ENCODE results near the gene VPS36. TPM values are rescaled to one million over a fixed set of nuclear protein-coding genes. Genes with fewer than 3 reads are reported as not detected.

VPS36 gene
- total RNA-seq, 2 experiments from 2014 or later: 30.6 to 35.9 TPM

DNA sequence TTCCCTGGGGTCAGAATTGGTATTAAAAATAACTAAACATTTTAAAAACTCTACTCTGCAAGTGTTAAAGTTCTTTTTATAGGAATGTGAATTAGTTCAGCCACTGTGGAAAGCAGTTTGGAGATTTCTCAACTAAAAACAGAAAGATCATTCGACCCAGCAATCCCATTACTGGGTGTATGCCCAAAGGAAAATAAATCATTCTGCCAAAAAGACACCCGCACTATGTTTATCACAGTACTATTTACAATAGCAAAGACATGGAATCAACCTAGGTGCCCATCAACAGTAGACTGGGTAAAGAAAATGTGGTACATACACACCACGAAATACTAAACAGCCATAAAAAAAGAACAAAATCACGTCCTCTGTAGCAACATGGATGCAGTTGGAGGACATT lies 43.8 kb downstream of the VPS36 start:
- no peaks in the 10 kb centered on the region for H4K20me1 ChIP-seq (ENCODE audit: insufficient read depth, low read length)
- no peak overlapping the region for H2AFZ ChIP-seq (ENCODE audit: low read length)
- CTCF ChIA-PET (ENCODE audit: unreplicated experiment): no interaction called here
- no peak overlapping the region for H3K4me2 ChIP-seq (ENCODE audit: low read length)
- H3K36me3 ChIP-seq (ENCODE audit: insufficient read depth, low read length): no peaks in the 10 kb centered on the region
- no peak for DNase-seq (ENCODE audit: low spot score)
- TF ChIP-seq, protein P1, sequence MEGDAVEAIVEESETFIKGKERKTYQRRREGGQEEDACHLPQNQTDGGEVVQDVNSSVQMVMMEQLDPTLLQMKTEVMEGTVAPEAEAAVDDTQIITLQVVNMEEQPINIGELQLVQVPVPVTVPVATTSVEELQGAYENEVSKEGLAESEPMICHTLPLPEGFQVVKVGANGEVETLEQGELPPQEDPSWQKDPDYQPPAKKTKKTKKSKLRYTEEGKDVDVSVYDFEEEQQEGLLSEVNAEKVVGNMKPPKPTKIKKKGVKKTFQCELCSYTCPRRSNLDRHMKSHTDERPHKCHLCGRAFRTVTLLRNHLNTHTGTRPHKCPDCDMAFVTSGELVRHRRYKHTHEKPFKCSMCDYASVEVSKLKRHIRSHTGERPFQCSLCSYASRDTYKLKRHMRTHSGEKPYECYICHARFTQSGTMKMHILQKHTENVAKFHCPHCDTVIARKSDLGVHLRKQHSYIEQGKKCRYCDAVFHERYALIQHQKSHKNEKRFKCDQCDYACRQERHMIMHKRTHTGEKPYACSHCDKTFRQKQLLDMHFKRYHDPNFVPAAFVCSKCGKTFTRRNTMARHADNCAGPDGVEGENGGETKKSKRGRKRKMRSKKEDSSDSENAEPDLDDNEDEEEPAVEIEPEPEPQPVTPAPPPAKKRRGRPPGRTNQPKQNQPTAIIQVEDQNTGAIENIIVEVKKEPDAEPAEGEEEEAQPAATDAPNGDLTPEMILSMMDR (conservative IDR thresholded peaks at IDR 0.05; ENCODE audit: low read length): no peak
- no peak for TF ChIP-seq EZH2phosphoT487 (IDR thresholded peaks at IDR 0.05; ENCODE audit: borderline replicate concordance, low read depth, low read length)
- no peaks in the 10 kb centered on the region for H3K79me2 ChIP-seq (ENCODE audit: insufficient read depth, low read depth, low read length)
- POLR2A ChIA-PET: interaction anchor here (0.6 kb wide), 1 partner anchor 8 kb away, joined by 4 read pairs; no protein-coding TSS in a partner anchor
- H3K4me3 ChIP-seq (ENCODE audit: low read depth, low read length, poor library complexity, severe bottlenecking): no peak overlapping the region
- no peaks in the 10 kb centered on the region for H3K4me1 ChIP-seq (ENCODE audit: insufficient read depth, low read length, poor library complexity, severe bottlenecking)
- no TSS peak for BruUV-seq (replicated peaks)
- intact Hi-C loops (cut with micrococcal nuclease; ENCODE audit: unreplicated experiment): no loop called here
- H3K9me2 ChIP-seq (ENCODE audit: insufficient read depth, low read length): no peaks in the 10 kb centered on the region
- no peaks in the 10 kb centered on the region for H3K9me3 ChIP-seq (ENCODE audit: low read length)
- no peak overlapping the region for H3K27ac ChIP-seq (ENCODE audit: low read depth, low read length, poor library complexity, severe bottlenecking)

DNA sequence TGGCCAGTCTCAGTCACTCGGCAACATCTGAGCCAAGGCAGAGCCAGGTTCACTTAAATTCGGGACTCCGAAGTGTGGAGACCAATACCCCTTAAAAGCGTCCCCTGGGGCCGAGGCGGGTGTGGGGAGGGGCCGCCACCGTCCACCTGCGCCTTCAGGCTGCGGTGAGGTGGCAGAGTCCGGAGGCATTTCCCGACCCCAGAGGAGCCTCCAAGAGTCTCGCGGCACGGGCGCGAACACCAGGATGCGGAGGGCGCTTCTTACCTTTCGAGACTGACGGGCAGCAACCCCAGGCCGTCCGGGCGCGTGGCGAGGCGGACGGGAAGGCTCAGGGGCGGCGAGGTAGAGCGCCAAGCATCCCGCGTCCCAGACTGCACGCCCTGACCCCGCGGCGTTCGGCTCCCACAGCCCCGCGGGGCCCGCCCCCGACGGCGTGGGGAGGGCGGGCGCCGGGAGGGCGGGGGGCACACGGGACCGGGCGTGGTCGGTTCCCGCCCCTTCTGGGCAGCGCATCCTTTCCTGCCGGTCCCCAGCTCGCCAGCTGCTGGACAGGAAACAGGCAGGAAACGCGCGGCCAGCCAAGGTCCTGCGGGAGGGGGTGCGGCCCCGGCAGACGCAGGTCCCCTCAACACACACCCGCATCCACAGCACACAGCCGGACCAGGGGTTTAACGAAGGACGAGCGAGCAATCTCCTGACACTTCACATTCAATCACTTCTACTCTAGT lies 44.5 kb downstream of the VPS36 start, which contains the start of gene THSD1:
Gene THSD1, minus strand, starts transcription at position 406 of the 728 bp plus-strand sequence. CDS start 3,572 bp downstream, outside the sequence.
- Histone ChIP-seq H3K9me3 (ENCODE audit: low read length) (no peaks in the 10 kb centered on the region), H3K79me2 (ENCODE audit: insufficient read depth, low read depth, low read length) (no peaks in the 10 kb centered on the region), H3K9me2 (ENCODE audit: insufficient read depth, low read length) (no peaks in the 10 kb centered on the region), H3K27ac (ENCODE audit: low read depth, low read length, poor library complexity, severe bottlenecking) (no peak within 1 kb of the TSS), H3K4me3 (ENCODE audit: low read depth, low read length, poor library complexity, severe bottlenecking) (no peak within 1 kb of the TSS), H2AFZ (ENCODE audit: low read length) (no peak within 1 kb of the TSS), H3K4me1 (ENCODE audit: insufficient read depth, low read length, poor library complexity, severe bottlenecking) (no peaks in the 10 kb centered on the region), H4K20me1 (ENCODE audit: insufficient read depth, low read length) (no peaks in the 10 kb centered on the region), H3K36me3 (ENCODE audit: insufficient read depth, low read length) (no peaks in the 10 kb centered on the region), H3K4me2 (ENCODE audit: low read length) (no peak within 1 kb of the TSS)
- DNase-seq (ENCODE audit: low spot score): no peak
- no TSS peak for BruUV-seq (replicated peaks)
- intact Hi-C loops (cut with micrococcal nuclease; ENCODE audit: unreplicated experiment): no loop called here
- ChIA-PET POLR2A (interaction anchor here (1.4 kb wide), 1 partner anchor 11 kb away, joined by 7 read pairs; no protein-coding TSS in a partner anchor), CTCF (ENCODE audit: unreplicated experiment) (no interaction called here)
- TF ChIP-seq, protein P1 (conservative IDR thresholded peaks at IDR 0.05; ENCODE audit: low read length): no peak
- TF ChIP-seq EZH2phosphoT487 (IDR thresholded peaks at IDR 0.05; ENCODE audit: borderline replicate concordance, low read depth, low read length): no peak

DNA sequence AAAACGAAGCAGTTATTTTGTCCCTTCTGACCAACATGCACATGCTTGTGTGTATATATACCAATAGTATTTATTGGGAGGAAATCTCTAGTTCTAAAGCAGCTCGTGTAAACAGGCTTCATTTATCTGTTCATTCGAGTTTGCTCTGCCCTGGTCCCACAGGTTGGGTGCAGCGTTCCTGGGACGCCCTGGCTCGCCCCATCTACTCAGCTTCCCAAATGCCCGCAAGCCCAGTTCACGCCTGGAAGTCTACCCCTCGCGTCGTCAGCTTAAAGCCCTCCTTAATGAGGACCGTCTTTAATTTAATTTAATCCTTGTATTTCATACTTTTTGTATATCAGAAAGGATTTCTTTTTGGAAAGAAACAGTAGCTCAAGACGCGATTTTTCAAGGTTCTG lies 45.1 kb downstream of the VPS36 start:
- intact Hi-C loops (cut with micrococcal nuclease; ENCODE audit: unreplicated experiment): no loop called here
- no peaks in the 10 kb centered on the region for H3K9me3 ChIP-seq (ENCODE audit: low read length)
- CTCF ChIA-PET (ENCODE audit: unreplicated experiment): no interaction called here
- no peaks in the 10 kb centered on the region for H3K79me2 ChIP-seq (ENCODE audit: insufficient read depth, low read depth, low read length)
- no peak overlapping the region for H3K4me2 ChIP-seq (ENCODE audit: low read length)
- H2AFZ ChIP-seq (ENCODE audit: low read length): no peak overlapping the region
- no TSS peak for BruUV-seq (replicated peaks)
- no peaks in the 10 kb centered on the region for H4K20me1 ChIP-seq (ENCODE audit: insufficient read depth, low read length)
- H3K4me1 ChIP-seq (ENCODE audit: insufficient read depth, low read length, poor library complexity, severe bottlenecking): no peaks in the 10 kb centered on the region
- no peak overlapping the region for H3K4me3 ChIP-seq (ENCODE audit: low read depth, low read length, poor library complexity, severe bottlenecking)
- POLR2A ChIA-PET: interaction anchor here (1.4 kb wide), 1 partner anchor 12 kb away, joined by 7 read pairs; no protein-coding TSS in a partner anchor
- H3K36me3 ChIP-seq (ENCODE audit: insufficient read depth, low read length): no peaks in the 10 kb centered on the region
- H3K27ac ChIP-seq (ENCODE audit: low read depth, low read length, poor library complexity, severe bottlenecking): no peak overlapping the region
- TF ChIP-seq EZH2phosphoT487 (IDR thresholded peaks at IDR 0.05; ENCODE audit: borderline replicate concordance, low read depth, low read length): no peak
- TF ChIP-seq, protein P1 (conservative IDR thresholded peaks at IDR 0.05; ENCODE audit: low read length): no peak
- DNase-seq (ENCODE audit: low spot score): no peak
- H3K9me2 ChIP-seq (ENCODE audit: insufficient read depth, low read length): no peaks in the 10 kb centered on the region

Measured in OCI-LY7 (cell line).